GM19372 (cell line): ENCODE results near the gene USH1G.
"Not testable (repeated sequence)": the region's sequence is repeated elsewhere in the genome, so short reads cannot be mapped to it uniquely, and the experiment has no call there.

Source experiments
- ATAC-seq: cut with Tn5 transposase; IDR thresholded peaks from one replicate; pipeline ENCODE4 v1.9.1; 2021; ENCODE audit warnings: mild to moderate bottlenecking, low read depth, moderate library complexity; ENCODE audit not compliant: unreplicated experiment

The USH1G gene

DNA sequence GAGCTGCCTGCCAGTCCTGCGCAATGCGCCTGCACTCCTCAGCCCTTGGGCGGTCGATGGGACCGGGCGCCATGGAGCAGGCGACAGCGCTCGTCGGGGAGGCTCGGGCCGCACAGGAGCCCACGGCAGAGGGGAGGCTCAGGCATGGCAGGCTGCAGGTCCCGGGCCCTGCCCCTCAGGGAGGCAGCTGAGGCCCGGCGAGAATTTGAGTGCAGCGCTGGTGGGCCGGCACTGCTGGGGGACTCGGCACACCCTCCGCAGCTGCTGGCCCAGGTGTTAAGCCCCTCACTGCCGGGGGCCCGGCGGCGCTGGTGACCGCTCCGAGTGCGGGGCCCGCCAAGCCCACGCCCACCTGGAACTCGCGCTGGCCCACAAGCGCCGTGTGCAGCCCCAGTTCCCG is 16.0 kb downstream of the USH1G start:
- no peak for ATAC-seq

DNA sequence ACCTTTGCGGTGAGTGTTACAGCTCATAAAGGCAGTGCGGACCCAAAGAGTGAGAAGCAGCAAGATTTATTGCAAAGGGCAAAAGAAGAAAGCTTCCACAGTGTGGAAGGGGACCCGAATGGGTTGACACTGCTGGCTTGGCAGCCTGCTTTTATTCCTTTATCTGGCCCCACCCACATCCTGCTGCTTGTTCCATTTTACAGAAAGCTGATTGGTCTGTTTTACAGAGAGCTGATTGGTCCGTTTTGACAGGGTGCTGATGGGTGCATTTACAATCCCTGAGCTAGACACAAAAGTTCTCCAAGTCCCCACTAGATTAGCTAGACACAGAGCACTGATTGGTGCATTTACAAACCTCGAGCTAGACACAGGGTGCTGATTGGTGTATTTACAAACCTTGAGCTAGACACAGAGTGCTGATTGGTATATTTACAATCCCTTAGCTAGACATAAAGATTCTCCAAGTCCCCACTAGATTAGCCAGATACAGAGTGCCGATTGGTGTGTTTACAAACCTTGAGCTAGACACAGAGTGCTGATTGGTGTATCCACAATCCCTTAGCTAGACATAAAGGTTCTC is 16.8 kb downstream of the USH1G start:
- not testable (repeated sequence) for ATAC-seq

GRCh38 chr17:74904687-74905409 is 18.2 kb downstream of the USH1G start:
- ATAC-seq = no peak

GRCh38 chr17:74903671-74904070 is 19.4 kb downstream of the USH1G start:
- no peak for ATAC-seq

DNA sequence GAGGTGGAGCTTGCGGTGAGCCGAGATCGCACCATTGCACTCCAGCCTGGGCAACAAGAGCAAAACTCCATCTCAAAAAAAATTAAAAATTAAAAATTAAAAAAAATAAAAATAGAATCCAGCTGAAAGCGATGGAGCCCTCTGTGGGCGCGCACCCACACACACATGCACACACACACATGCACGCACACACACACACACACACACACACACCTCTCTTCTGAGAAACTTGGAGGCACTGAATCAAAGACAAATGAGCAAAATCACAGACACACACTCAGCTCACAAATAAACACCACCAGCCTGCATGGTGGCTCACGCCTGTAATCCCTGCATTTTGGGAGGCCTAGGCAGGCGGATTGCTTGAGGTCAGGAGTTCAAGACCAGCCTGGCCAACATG is 20.0 kb downstream of the USH1G start:
- ATAC-seq = no peak

DNA sequence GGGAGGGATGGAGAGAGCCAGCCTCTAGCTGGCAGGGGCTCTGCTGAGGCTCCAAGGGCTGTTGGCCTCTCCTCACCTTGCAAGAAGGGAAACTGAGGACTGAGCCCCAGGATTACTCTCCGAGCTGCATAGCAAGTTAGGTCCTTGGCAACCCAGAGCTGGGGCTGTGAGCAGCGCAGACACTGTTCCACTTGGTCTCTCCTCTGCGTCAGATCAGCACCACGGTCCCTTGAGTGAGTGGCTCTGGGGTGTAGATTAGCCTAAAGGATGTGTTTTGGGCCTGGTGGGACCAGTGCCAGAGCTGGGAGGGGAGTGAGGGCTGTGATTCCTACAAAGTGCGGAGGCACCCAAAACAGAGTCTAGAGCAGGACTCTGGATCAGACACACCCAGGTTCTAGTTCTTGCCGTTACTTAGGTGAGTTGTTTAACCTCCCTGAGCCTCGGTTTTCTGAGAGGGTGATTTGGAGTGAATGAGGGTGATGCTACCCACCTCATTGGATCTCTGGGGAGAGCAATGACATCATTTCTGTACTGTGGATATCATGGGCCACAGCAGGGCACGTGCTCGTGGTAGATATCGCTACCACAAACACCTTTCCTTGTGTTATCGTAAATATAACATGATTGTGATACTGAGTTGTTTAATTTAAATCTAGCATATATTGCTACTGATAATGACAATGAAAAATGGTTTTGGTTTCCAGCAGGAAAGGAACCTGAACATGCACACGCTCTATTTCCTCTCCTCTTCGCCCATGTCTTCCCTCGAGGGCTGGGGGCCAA is 21.5 kb downstream of the USH1G start:
- no peak for ATAC-seq

DNA sequence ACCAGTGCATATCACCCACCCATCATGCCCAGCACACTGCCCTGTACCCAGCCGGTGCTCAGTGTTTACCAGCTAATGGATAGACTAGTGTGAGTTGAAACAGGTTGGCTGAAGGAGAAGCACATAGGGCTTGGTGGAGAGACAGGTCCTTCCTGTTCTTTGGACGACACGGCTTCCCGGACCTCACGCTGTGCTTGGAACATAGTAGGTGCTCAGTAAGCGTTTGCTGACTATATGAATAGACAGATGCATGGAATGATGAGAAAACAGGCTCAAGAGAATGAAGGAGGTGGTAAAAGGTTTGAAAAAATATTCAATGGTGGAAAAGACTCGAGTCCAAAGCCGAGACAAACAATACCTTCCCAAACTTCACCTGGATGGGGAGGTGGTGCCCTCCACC is 22.8 kb downstream of the USH1G start:
- no peak for ATAC-seq

DNA sequence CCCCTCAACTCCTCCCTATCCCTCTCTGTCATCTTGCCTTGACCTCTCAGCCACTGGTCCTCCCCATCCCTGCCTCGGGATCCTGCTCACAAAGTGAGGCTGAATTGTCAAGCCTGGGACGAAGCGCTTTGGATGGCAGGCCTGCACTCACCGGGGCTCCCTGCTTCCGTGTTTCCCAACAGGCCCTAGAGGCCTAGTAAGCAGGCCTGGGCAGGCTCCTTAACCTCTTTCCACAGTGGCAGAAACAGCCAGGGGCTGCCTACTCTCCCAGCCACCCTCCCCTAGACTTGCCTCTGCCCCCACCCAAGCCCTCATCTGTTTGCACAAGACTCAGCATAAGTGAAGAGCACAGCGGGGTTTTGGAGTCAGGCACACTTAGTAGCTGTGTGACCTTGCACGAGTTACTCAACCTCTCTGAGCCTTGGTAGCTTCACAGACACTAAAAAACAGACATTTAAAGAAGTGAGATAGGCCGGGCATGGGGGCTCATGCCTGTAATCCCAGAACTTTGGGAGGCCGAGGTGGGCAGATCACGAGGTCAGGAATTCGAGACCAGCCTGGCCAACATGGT is 24.6 kb downstream of the USH1G start:
- ATAC-seq = no peak

DNA sequence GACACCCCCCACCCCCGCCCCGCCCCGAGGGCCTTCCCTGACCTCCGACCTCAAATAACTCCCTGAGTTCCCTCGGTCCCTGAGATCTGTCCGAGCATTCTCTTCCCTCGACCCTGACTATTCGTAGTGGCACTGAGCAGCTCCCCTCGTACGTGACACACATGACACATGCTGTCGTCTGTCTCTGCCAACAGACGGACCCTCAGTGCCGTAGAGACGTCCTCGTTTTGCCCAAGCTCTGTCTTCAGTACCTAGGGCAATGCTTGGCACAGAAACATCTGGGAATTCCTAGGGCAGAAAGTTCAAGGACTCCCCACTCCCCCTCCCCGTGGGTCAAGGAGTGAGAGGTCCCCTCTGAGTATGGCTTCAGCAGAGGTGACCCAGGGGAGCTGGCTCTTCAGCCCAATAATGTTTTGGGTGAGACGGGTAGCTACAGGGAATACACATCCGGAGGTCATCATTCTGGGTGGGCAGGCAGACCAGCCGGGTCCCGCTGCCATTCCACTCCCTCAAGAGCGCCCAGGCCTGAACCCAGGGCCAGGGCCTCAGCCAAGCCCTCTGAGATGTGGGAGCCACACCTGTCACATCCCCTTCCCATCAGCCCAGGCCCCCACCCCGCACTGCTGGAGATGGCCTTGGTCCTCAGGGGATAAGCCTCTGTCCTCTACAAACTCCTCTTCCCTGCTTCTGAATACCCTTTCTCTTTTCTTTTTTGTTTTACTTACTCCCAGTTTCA is 29.0 kb downstream of the USH1G start:
- no peak for ATAC-seq

DNA sequence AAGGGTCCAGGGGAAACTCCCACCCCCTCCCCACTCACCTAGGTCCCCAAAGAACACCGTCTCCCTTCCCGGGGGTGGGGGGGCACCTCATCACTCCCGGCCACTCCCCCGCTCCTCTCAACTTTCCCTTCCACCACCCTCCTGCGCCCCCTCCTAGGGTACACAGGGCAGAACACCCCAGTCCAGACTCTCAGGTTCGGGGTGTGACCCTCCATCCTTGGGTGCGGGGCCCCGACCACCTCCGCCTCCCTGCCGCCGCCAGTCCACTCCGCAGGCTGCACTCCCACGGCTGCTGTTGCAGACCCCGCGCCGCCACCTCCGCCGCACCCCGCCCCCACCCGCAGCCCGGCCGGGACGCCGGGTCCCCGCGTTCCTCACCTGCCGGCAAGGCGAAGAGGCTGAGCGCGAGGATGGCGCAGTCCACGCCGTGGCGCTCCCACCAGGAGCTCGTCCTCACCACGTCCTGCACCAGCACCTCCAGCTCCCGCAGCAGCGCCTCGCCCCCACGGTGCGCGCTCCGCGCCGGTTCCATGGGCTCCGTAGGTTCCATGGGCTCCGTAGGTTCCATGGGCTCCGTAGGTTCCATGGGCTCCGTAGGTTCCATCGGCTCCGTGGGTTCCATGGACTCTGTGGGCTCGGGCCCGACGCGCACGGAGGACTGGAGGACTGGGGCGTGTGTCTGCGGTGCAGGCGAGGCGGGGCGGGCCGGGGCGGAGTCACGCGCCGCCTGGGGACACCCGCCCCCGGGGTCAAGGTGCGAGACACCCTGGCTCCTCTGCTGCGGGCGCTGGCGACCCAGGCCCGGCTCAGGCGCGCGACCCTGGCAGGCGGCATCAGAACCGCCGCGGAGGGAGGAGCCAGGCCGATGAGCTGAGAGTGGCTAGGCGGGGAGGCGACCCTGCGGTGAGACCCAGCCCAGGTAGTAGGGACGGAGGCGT is 29.8 kb downstream of the USH1G start, which contains the start of gene FADS6:
TSS of gene FADS6 (minus strand) at position 660 of the 938 bp plus-strand sequence. CDS start at position 622, 38 bp downstream.
- ATAC-seq = no peak

DNA sequence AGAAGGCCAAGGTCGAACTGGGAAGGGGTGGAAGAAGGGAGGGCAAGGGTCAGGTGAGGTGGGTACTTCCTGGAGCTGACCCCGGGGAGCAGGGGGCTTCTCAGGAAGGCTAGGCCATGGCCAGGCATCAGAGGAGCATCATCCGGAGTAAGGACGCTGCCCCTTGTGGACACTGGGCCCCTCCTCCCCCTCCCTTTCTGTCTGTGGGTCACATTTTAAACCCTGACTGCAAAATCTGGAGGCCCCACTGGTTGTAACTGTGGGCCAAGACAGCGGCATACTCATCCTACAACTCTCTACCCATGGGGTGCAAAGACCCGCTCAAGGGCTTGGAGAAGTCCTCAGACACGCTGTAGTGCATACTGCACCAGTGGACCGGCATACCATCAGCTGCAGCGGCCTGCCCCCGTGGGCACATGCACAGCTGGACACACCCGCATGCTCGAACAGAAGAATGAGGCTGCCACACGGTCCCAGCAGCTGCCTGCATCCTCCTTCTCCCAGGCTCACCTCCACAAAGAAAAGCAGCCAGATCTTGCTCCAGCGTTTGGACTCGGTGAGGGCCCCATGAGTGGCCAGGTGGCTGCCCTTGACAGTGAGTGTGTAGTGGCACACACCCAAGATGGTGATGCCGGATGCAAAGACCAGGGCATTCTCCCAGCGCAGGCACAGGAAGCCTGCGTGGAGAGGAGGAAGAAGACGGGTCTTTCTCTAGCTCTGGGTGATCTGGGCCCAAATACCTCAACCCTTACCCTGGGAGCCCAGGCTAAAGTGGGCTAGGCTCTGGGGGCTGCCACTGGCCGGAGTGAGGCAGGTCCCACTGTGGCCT is 30.8 kb downstream of the USH1G start:
- ATAC-seq = no peak

DNA sequence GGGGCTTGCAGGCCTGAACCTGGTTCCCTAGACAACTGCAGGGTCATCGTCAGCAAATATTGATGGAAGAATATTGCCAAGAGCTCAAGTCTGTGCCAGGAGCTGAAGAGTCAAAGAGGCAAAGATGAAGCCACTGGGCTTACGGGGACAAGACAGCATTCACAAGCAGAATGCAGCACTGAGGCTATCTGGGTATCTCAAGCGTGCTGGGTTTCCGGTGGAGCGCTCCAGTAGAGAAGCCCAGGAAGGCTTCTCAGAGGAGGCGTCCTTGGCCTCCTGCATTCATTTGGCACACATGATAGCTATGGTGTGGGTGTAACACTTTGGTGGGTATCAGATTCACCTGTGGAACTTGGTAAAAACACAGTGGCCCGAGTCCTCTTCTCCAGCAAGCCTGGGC is 32.5 kb downstream of the USH1G start:
- ATAC-seq = no peak

DNA sequence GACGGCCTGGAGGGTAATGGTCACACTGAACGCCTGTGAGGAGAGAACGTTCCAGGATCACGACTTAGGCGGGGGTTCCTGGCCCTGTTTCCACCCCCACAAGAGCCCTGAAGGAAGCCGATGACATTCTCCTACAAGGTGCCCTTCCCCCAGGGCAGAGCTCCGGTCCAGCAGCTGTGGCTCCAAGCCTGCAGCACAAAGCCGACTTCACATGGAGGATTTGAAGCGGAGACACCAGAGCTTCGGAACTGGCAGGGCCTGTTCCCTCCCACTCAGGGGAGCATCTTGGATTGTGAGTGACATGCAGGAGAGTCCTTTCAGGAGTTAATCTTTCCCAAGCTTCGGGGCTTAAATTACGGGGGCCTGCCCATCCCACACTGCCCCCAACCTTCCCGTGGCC is 34.6 kb downstream of the USH1G start:
- ATAC-seq = no peak

DNA sequence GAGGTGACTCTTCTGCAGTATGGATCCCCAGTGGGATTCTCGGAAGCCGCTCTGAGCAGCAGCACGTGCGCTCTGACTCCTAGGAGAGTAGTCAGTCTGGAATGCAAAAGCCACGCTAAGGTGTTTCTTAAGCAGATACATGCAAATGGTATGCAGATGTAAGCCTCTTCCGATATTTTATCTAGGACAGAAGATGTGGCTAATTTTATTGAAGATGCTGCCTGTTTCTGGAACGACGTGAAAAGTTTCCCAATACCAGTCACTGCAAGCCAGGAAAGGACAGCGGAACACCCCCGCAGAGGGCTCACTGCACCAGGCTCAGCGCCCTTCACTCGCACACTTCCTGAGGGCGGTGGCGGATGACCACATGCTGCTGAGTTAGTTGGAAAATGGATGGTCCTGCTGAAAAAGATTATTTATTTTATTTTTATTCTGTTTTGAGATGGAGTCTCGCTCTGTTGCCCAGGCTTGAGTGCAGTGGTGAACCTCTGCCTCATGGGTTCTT is 39.8 kb downstream of the USH1G start:
- ATAC-seq = no peak

- no peak for ATAC-seq
These were observed 40.4 kb downstream of the USH1G start for GRCh38 chr17:74882517-74883240.

- ATAC-seq = no peak
These were observed 42.0 kb downstream of the USH1G start for GRCh38 chr17:74881073-74881472.

GRCh38 chr17:74879308-74879707 is 43.7 kb downstream of the USH1G start:
- ATAC-seq = no peak

DNA sequence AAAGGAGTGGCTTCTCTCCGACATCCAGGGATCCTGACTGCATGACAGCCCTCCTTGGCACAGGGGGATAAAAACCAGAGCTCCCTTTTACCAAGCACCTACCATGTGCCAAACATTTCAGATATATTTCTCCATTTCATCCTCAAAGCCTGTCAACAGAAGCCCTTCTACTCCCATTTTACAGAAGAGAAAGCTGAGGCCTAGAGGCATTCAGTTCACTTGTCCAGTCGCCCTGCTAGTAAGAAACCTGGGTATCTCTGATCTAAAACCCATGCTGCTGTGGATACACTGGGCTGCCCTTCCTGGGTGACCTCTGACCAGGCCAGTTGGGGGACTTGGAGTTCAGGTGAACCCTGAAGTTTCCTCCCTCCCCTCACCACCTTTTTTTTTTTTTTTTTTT is 44.4 kb downstream of the USH1G start:
- ATAC-seq = no peak
